Non-pigmented ciliary epithelial cell (primary cell): ENCODE results near the gene ZNF598.

Source experiments
- DNase-seq: peaks from one replicate; pipeline ENCODE4 v3.0.0-alpha.2; 2010; ENCODE audit warnings: low read depth

ZNF598 gene

GRCh38 chr16:2009791-2010510, at the start of gene ZNF598:
Gene ZNF598 (minus strand): TSS chr16:2009821.
- DNase-seq = no peak

GRCh38 chr16:2058872-2059271, 49.3 kb upstream of the ZNF598 start:
- DNase-seq = no peak

- no peak for DNase-seq
These were observed 48.8 kb upstream of the ZNF598 start for GRCh38 chr16:2058420-2058819.

- no peak for DNase-seq
These were observed 47.8 kb upstream of the ZNF598 start for GRCh38 chr16:2057438-2057837.

DNA sequence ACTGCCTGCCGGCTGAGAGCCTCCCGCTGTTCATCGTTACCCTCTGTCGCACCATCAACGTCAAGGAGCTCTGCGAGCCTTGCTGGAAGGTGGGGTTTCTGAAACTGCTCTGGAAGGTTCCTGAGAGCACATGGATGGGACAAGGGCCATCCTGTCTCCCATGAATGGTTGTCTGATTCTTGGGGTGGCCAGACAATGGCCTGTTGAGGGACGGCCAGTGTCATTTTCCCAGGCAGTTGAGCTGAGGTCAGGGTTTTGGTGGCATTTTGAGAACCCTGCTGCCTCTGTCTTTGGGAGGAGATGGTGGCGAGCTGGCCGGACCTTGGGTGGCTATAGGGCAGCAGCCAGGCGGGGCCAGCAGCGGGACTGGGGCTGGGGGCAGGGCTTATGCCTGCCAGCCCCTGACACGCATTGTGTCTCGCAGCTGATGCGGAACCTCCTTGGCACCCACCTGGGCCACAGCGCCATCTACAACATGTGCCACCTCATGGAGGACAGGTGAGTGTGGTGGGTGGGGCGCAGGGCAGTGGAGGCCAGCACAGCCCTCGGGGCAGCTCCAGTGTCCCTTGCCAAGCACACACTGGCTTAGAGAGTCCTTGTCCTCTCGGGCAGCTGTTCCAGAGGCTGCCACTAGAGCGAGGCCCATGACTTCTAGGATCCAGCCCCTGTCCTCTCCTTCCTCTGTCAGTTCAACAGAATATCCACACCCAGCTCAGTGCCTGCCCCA, 47.2 kb upstream of the ZNF598 start:
- DNase-seq = no peak

GRCh38 chr16:2056077-2056476, 46.5 kb upstream of the ZNF598 start:
- no peak for DNase-seq

- no peak for DNase-seq
These were observed 45.1 kb upstream of the ZNF598 start for GRCh38 chr16:2054543-2055245.

DNA sequence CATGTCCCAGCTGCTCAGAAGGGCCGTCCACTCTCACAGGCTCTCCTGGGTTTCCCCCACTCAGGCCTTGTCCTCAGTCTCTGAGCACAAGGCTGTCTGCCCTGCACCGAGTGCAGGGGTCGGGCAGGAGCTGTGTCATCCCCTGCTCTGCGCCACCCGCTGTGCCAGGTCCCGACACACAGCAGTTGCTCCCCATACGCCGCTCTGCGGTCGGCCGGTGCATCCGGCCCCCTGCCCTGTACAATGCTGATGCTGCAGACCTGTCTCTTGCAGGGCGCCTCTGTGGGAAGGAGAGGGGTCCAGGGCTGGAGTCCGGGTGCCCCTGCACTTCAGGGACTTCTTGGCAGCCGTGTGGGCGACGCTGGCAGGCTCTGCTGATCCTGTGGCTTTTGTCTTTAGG, 44.3 kb upstream of the ZNF598 start:
- DNase-seq = no peak

GRCh38 chr16:2053211-2053610, 43.6 kb upstream of the ZNF598 start:
- no peak for DNase-seq

DNA sequence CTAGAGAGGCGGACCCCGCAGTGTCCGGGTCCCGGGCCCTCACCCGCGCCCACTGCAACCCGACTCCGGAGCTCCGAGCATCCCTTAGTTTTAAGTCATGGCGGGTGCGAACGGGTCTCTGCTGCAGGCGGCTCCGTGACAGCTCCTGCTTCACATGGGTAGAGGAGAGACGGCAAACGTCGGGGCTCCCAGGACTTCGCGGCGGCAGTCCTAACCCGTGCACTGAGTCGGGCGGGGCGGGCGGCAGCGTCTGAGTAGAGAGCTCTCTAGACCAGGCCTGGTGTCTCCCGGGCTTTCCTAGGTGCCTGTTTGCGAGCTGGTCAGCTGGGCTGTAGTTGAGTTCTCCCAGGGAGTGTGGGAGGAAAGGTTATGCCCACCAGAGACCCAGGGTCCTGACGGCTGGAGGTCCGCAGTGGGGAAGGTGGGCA, 38.5 kb upstream of the ZNF598 start:
- DNase-seq = no peak

DNA sequence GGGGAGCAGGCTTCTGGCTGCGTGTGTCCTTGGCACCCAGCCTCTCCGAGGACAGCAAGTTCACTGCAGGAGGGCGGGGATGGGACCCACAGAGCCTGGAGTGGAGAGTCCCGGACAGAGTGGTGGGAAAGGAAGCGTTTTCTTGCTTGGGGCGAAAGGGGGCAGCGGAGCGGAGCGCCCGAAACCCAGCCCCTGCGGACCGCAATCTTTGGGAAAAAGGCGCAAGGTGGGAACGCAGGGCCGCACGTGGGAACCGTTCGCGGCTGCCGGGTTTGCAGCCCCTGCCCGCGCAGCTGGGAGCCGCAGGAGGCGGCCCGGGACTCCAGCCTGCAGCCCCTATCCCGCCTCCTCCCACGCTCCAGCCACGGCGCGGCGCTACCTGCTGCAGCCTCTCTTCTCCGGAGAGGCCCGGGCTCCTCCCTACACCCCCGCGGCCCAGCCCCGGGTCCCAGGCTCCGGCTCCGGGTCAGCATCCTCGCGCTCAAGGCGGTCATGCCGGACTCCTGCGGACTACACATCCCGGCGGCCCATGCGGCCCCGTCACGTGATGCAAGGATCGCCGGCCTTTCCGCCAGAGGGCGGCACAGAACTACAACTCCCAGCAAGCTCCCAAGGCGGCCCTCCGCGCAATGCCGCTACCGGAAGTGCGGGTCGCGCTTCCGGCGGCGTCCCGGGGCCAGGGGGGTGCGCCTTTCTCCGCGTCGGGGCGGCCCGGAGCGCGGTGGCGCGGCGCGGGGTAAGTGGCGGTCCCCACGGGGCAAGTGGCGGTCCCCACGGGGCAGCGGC, 37.9 kb upstream of the ZNF598 start, which contains the start of the genes NTHL1 and TSC2:
Gene NTHL1 (minus strand): TSS at position 505 of the 786 bp plus-strand sequence. CDS start 11 bp downstream, at position 494.
Gene TSC2 (plus strand): TSS at position 656 of the 786 bp plus-strand sequence. CDS start 631 bp downstream, outside the sequence.
- DNase-seq = peak; percentile 77

DNA sequence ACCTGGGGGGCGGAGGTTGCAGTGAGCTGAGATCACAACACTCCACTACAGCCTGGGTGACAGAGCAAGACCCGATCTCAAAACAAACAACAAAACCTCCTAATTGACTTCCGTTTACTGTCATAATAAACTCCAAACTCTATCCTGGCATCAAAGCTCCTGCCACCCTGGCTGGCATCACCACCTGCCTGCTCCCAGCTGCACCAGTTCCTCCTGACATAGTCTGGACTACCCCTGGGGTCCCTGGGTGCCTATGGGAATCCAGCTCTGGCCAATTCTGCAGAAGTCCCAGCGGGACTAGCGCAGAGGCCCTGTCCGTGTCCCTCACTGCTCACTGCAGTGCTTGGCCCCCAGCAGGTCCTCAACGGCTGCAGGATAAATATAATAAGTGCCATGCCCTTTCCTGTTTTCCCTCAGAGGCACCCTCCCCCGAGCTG, 37.3 kb upstream of the ZNF598 start:
- DNase-seq = no peak

GRCh38 chr16:2045965-2046892, 36.6 kb upstream of the ZNF598 start:
- DNase-seq = no peak

- DNase-seq = no peak
These were observed 34.9 kb upstream of the ZNF598 start for GRCh38 chr16:2044541-2044940.

DNA sequence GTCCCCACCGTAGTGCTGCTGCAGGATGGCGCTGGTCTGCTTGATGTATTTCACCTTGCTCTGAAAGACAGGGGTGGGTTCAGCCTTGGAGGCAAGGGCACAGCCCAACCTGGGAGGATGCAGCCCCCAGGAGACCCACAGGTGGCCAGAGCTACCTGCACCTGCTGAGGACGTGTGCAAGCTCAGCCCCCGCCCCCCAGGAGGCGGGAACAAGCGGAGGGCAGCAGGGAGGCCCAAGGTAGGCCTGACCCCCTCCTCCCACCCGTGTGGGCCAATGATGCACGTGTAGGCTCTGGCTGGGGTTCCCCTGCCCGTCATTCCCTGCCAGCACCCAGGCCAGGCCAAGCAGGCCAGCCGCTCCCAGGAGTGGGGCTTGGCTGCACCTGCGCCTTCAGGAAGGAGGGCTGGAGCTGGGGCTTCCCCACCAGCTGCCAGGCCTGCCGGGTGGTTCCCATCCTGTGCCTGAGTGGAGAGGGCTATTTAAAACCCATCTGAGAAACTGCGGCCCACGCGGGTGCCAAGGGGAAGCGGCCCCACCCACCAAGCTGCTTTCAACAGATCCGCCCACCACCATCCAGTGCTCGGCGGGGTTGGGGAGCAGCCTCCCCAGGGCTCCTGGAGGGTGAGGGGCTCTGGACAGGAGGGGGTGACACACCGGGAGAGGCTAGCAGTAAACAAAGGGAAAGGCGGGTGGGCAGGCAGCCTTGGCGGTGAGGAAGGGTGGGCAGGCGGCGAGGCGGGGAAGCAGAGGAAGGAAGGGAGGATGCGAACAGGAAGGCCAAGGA, 34.2 kb upstream of the ZNF598 start:
- DNase-seq = no peak

DNA sequence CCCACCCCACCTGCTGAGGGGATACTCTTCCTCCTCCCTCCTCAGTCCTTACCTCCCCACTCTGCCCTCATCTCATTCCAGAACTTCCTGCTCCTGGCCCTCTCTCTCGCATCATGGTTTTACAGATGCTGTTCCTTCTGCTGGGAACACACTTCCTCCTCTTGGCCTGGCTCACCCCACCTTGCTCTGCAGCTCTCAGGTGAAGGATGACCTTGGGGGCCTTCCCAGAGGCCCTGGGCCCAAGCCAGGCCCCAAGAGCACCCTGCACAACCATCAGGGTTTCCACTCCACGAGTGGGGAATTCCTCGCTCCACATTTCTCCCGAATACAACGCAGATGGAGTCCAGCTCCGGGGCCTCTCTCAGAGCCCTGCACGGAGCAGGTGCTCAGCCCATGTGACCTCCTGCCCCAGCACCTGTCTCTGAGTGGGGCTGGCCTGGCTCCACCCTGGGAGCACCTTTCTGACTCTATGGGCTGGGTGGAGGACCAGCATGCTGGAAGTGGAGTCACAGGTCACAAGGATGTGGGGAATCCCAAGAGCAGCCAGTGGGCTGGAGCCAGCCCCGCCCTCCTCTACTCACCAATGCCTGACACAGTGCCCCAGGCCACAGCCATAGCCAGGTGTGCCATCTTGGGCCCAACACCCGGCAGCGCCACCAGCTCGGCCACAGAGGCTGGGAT, 33.5 kb upstream of the ZNF598 start:
- DNase-seq = no peak

DNA sequence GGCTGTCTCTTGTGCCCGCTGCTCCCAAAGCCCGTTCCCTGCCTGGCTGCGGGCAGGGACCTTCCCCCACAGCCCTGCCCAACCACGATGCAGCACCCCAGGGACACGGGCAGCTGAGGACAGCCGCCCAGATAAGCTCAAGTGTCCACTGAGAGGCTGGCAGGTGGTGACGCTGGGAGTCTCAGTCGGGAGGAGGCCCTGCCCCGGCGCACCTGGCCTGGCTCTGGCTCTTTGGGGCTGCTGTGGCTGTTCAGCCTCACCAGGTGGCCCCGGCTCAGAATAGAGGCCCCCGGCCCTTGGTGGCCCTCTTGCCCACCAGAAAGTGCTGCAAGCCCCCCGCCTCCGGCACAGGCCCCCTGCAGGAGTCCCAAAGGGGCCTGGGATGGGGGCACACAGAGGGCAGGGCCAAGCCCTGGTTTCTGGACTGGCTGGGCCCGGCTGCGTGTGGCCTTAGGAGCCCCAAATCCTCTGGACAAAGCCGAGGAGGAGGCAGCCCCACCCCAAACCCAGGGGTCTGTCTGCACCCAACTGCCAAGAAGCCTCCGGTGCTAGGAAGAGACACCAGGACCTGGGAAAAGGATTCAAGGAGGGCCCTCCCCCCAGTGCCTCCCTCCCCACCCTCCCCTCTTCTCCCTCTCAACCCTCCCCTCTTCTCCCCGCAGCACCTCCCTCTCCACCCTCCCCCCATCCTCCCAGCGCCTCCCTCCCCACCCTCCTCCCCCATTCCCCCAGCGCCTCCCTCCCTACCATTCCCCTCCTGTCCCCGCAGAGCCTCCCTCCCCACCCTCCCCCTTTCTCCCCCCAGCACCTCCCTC, 32.8 kb upstream of the ZNF598 start:
- no peak for DNase-seq

DNA sequence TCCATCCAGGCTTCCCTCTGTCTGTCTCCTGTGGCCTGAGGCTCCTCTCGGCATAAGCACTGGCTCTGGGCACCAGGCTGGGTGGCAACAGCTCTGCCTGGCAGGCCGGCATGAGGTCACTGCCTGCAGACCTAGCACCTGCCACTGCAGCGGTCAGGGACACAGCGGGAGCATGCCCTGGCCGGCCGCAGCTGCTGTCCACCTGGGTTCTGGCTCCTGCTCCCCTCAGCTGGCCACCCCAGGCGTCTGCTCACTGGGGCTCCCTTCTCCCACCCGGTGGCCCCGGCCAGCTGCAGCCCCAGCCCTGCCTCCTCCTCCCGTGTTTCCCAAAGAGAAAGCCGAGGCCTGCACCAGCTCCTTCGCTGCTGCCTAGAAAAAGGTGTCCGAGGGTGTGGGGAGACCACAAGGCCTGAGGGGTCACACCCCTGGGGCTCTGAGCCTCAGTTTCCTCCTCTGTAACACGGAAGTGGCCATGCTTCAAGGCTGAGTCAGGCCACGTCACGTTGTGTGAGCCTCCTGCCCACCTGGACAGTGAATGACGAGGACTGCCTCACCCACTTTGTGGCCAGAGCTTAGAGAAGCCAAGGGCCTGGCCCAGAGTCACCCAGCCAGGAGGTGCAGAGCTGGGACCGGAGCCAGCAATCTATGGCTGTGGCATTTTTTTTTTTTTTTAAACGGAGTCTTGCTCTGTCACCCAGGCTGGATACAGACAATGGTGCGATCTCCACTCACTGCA, 31.3 kb upstream of the ZNF598 start:
- no peak for DNase-seq
